Loucy (cell line): ENCODE results near the gene TRMT10B.

Experiments used
- H2AFZ ChIP-seq: fragments of 200-600 bp; sonication (generic); 2 replicates; pipeline ENCODE4 v1.6.0; 2016; ENCODE audit warnings: antibody characterized with exemption, mild to moderate bottlenecking, low read length, moderate library complexity
- H3F3A ChIP-seq: fragments of 200-600 bp; 2 replicates; pipeline ENCODE4 v1.6.0; 2016; ENCODE audit warnings: antibody characterized with exemption, low read depth, mild to moderate bottlenecking
- H3K27me3 ChIP-seq: fragments of 200-600 bp; sonication (generic); 2 replicates; pipeline ENCODE4 v1.6.1; 2014; ENCODE audit warnings: low read length, mild to moderate bottlenecking; ENCODE audit not compliant: insufficient read depth, poor library complexity, severe bottlenecking
- H3K36me3 ChIP-seq: fragments of 200-600 bp; sonication (generic); 2 replicates; pipeline ENCODE4 v1.6.1; 2016; ENCODE audit warnings: low read length; ENCODE audit not compliant: insufficient read depth
- H3K4me1 ChIP-seq: fragments of 200-600 bp; sonication (generic); 2 replicates; pipeline ENCODE4 v1.5.1; 2014; ENCODE audit warnings: low read length, mild to moderate bottlenecking; ENCODE audit not compliant: insufficient read depth, poor library complexity, severe bottlenecking
- H3K4me2 ChIP-seq: fragments of 200-600 bp; sonication (generic); 2 replicates; pipeline ENCODE4 v1.6.0; 2014; ENCODE audit warnings: antibody characterized with exemption, low read length, low read depth, mild to moderate bottlenecking; ENCODE audit not compliant: poor library complexity, severe bottlenecking
- H3K4me3 ChIP-seq: fragments of 200-600 bp; sonication (generic); 2 replicates; pipeline ENCODE4 v1.5.1; 2014; ENCODE audit warnings: low read length, mild to moderate bottlenecking, mixed read lengths; ENCODE audit not compliant: poor library complexity, severe bottlenecking
- H3K79me2 ChIP-seq: fragments of 200-600 bp; sonication (generic); 2 replicates; pipeline ENCODE4 v1.6.1; 2014; ENCODE audit warnings: low read length; ENCODE audit not compliant: insufficient read depth
- H3K9ac ChIP-seq: fragments of 200-600 bp; sonication (generic); 2 replicates; pipeline ENCODE4 v1.6.0; 2014; ENCODE audit warnings: mild to moderate bottlenecking, low read depth, low read length, moderate library complexity; ENCODE audit not compliant: poor library complexity, severe bottlenecking
- H3K9me2 ChIP-seq: fragments of 200-600 bp; sonication (generic); replicated peaks from 2 replicates; pipeline ENCODE4 v1.6.1; 2016; ENCODE audit warnings: low read depth, low read length, mixed read lengths
- H3K9me3 ChIP-seq: fragments of 200-600 bp; sonication (generic); 2 replicates; pipeline ENCODE4 v1.6.1; 2014; ENCODE audit warnings: mild to moderate bottlenecking, antibody characterized with exemption, low read length, low read depth; ENCODE audit not compliant: insufficient read depth
- H4K20me1 ChIP-seq: fragments of 200-600 bp; sonication (generic); 2 replicates; pipeline ENCODE4 v1.6.0; 2014; ENCODE audit warnings: antibody characterized with exemption, low read length, mild to moderate bottlenecking; ENCODE audit not compliant: insufficient read depth, poor library complexity, severe bottlenecking
- CTCF ChIP-seq: fragments of 200-600 bp; sonication (generic); conservative IDR thresholded peaks from 2 replicates; pipeline ENCODE4 v1.5.1; 2014; ENCODE audit warnings: mild to moderate bottlenecking, antibody characterized with exemption, low read length
- EZH2phosphoT487 ChIP-seq: fragments of 200-600 bp; IDR thresholded peaks from 2 replicates; pipeline ENCODE4 v1.6.1; 2018; ENCODE audit warnings: antibody characterized with exemption, mild to moderate bottlenecking, moderate library complexity, borderline replicate concordance

Gene TRMT10B

GRCh38 chr9:37740631-37741328 is 12.8 kb upstream of the TRMT10B start:
- no peaks in the 10 kb centered on the region for H3F3A ChIP-seq
- no peaks in the 10 kb centered on the region for H3K4me1 ChIP-seq
- H3K9me3 ChIP-seq: no peaks in the 10 kb centered on the region
- TF ChIP-seq CTCF (no peak), EZH2phosphoT487 (no peak)
- no peak overlapping the region for H3K4me2 ChIP-seq
- no peaks in the 10 kb centered on the region for H3K27me3 ChIP-seq
- no peak overlapping the region for H2AFZ ChIP-seq
- H3K9ac ChIP-seq: no peak overlapping the region
- H3K9me2 ChIP-seq: no peaks in the 10 kb centered on the region
- H3K4me3 ChIP-seq: no peak overlapping the region
- H3K36me3 ChIP-seq: no peaks in the 10 kb centered on the region
- H3K79me2 ChIP-seq: no peaks in the 10 kb centered on the region
- no peaks in the 10 kb centered on the region for H4K20me1 ChIP-seq

DNA sequence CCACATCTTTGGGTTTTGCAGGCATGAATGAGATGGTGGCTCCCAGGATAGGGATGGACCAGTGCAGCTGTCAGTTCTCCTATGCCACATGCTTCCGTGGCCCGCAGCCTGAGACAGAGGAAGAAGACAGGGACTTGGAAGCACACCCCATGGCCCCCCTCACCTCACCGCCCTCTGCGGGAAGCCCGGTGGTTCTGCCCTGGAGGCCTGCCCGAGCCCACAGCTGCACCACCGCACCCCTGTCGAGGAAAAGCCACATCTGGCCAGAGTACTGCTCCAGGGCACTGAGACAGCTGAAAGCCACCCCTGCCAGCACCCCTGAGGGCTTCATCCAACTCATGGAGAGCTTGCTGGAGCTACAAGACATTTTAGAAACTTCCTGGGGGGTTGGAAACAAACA is 7.6 kb upstream of the TRMT10B start:
- H3K36me3 ChIP-seq: no peaks in the 10 kb centered on the region
- H3K9me3 ChIP-seq: no peaks in the 10 kb centered on the region
- no peak overlapping the region for H3K9ac ChIP-seq
- H4K20me1 ChIP-seq: no peaks in the 10 kb centered on the region
- no peaks in the 10 kb centered on the region for H3K9me2 ChIP-seq
- no peak for TF ChIP-seq CTCF
- TF ChIP-seq EZH2phosphoT487: no peak
- no peak overlapping the region for H3K4me3 ChIP-seq
- no peaks in the 10 kb centered on the region for H3F3A ChIP-seq
- no peak overlapping the region; the same call in 1 of the 2 replicates for H2AFZ ChIP-seq
- no peaks in the 10 kb centered on the region for H3K27me3 ChIP-seq
- H3K79me2 ChIP-seq: no peaks in the 10 kb centered on the region
- H3K4me2 ChIP-seq: no peak overlapping the region
- no peaks in the 10 kb centered on the region for H3K4me1 ChIP-seq

DNA sequence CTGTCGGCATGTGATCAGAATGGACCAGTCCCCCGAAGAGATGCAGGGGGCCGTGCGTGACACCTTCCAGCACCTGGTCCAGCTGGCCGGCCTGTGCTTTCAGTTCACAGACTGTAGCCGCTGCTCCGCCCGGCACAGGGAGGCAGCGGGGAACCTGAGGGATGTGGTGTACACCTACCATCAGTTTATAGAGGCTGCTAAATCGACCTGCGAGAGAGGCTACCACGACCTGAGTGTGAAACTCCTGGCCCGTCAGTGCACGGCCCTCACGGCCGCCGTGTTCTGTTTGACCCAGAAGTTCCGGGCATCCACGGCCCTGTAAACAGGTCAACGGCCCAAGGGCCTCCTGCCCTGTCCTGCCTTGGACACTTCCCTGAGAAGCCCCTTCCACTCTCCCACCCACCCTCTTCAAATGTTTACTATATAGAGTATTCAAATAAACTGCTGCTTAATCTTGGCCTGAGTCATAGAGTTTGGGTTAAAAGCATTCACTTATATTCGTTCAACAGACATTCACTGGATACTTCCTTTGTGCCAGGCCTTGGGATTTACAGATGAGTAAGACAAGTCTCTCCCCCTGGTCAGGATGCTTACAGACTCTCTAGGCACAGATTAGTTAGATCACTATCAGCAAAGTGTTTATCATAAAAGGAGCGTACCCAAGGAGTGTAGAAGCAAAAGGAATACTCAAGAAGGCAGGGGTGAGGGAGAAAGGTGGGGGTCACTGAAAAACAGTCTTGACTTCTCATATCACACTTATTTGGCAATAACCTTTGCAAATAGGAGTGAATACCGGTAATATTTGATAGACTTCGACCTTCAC is 6.9 kb upstream of the TRMT10B start:
- Histone ChIP-seq H3K9me3 (no peaks in the 10 kb centered on the region), H3K36me3 (no peaks in the 10 kb centered on the region), H4K20me1 (no peaks in the 10 kb centered on the region), H3K9ac (no peak overlapping the region), H3K27me3 (no peaks in the 10 kb centered on the region), H3K4me1 (no peaks in the 10 kb centered on the region), H3K4me3 (no peak overlapping the region), H3K4me2 (no peak overlapping the region), H3K79me2 (no peaks in the 10 kb centered on the region), H3K9me2 (no peaks in the 10 kb centered on the region), H3F3A (no peaks in the 10 kb centered on the region), H2AFZ (0 out of 2 replicates have a peak overlapping the region, but pooled peaks have one; percentile 63)
- TF ChIP-seq CTCF (no peak), EZH2phosphoT487 (no peak)
